GM12874 (cell line): ENCODE measurements around the gene PPP6C.

ENCODE experiments used
- CTCF ChIP-seq: IDR thresholded peaks from 2 replicates; pipeline ENCODE4 v1.5.1; 2011; ENCODE audit warnings: low read depth, mild to moderate bottlenecking, control low read depth, low read length, moderate library complexity; ENCODE audit not compliant: insufficient read depth

The PPP6C gene

DNA sequence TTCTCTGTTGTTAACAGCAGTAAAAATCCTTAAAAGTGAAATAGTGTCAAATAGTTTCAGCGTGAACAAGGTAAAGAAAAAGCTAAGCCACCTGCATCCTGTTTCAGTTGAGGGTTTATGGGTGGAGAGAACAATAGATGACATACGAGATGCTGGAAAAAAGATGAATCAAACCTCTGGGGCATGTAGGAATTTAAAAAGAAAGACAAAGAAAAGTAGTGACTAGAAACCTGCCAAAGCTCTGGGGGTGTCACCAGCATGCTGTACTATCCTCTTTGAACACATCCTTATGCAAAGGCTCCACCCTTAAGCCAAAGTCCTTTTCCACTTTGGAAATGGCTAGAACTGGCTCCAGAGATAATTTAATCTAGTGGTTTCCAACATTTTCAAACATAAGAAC, 68.5 kb downstream of the PPP6C start:
- TF ChIP-seq CTCF = no peak

- no peak for TF ChIP-seq CTCF
Measured at GRCh38 chr9:125119643-125120286, 69.8 kb downstream of the PPP6C start.

DNA sequence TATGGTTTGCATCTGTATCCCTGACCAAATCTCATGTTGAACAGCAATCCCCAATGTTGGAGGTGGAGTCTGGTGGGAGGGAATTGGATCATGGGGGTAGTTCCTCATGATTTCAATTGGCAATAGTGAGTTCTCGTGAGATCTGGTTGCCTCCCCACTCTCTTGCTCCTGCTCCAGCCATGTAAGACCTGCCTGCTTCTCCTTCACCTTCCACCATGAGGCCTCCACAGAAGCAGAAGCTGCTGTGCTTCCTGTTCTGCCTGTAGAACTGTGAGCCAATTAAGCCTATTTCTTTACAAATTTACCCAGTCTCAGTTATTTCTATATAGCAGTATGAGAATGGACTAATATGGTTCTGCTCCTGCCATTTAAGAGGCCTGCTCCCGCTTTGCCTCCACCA, 79.1 kb downstream of the PPP6C start:
- TF ChIP-seq CTCF = no peak

- no peak for TF ChIP-seq CTCF
Measured at GRCh38 chr9:125106285-125106893, 83.2 kb downstream of the PPP6C start.

DNA sequence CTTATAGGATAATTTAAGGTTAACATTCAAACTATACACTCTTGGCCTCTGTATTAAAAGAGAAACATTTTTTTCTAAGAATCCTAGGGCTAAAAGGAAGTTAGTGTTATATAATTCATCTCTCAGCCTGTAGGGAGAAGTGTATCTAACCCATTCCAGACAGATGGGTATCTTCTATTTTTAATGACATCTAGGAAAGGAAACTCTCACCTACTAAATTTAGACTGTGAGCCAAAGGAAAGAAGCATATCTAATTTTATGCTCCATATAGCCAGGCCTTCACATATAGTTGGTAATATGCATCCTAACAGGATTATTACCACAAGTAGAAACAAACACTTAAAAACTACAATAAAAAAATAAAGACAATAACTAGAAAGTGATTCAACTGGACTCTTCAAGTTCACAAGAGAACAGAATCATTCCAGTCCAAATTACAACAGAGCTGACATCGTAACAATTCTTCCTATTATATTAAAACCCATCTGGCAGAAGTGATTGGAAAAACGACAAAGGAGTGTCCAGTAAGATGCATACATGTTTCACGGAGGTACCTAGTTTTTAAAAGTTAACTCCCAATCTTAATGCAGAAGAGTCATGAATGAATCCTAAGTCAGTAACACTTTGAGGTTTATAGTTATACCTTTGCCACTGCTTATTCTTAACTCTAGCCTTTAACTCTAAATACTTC, 85.7 kb downstream of the PPP6C start:
- TF ChIP-seq CTCF = no peak

DNA sequence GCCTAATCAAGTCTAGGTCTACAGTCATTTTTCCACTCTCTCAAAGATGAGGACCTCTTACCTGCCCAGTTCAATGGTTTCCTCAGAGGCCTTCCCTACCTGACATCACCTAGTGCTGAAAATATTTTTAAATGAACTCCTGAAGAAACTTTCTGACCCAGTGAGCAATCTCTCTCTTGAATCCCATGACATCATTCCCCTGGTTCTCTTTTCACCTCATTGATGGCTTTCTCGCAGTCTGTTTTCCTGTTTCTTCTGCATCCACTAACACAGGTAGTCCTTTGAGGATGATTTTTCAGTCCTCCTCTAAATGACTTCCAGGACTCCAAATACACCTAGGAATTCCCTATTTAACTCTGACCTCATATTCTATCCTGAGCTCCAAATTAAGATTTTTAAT, 86.6 kb downstream of the PPP6C start:
- TF ChIP-seq CTCF = no peak

DNA sequence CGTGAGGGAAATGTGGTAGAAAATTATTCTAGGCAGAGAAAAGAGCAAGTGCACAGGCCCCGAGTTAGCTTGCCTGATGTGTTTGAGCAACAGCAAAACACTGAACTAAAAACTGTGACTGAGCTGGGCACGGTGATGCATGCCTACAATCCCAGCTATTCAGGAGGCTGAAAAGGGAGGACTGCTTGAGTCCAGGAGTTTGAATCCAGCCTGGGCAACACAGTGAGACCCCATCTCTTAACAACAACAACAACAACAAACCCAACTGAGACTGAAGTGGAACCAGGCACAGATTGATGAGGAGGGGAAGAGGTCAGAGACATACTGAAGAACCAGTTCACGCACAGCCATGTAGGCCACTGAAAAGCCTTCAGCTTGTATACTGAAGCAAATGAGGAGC, 88.8 kb downstream of the PPP6C start:
- no peak for TF ChIP-seq CTCF
